Fibroblast of peridontal ligament (primary cell): ENCODE results near the gene PAGR1.
A peak's percentile ranks its signal among the peaks of the same experiment; 100 is the strongest.
"Not testable (repeated sequence)": the region's sequence is repeated elsewhere in the genome, so short reads cannot be mapped to it uniquely, and the experiment has no call there.

ENCODE experiments used
- DNase-seq: peaks from one replicate; pipeline ENCODE4 v3.0.0-alpha.2; 2010; ENCODE audit errors: extremely low read depth

PAGR1 gene

DNA sequence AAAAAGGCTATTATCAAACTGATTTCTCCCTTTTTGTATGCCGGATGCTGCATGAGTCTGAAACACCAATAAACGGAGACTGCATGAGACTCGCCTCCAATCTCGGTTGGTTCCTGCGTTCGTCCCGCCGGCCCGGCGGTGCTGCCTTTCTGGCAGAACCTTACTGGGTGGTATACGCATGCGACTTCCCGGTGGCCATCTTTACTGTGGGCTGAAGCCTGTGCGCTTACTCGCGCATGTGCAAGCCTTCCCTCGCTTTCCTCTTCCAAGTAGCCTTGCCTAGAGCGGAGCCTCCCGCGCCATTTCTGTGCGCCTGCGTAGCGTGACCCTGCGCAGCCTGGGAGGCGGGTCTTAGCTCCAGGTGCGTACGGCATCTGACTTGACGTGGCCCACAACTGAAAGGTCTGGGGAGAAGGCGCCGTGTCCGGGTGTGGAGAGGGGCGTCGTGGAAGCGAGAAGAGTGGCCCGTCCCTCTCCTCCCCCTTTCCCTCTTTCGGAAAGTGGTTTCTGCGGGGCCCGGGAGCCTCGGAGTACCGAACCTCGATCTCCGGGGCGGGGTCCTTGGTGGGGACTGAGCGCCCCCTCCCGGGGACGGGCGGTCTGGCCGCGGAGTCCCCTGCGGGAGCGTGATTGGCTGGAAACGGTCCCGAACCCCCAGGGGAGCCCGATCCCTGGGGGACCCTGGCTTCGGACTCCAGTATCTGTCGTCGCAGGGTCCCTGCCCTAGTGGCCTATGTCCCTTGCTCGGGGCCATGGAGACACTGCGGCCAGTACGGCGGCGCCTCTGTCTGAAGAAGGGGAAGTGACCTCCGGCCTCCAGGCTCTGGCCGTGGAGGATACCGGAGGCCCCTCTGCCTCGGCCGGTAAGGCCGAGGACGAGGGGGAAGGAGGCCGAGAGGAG lies at the start of gene PAGR1:
PAGR1 (plus strand) TSS at position 360 of the 901 bp plus-strand sequence; CDS start at position 734, 374 bp downstream.
- DNase-seq = peak; percentile 99

GRCh38 chr16:29766571-29766970 lies 49.4 kb upstream of the PAGR1 start:
- DNase-seq = no peak

GRCh38 chr16:29767062-29767461 lies 48.9 kb upstream of the PAGR1 start:
- no peak for DNase-seq

DNA sequence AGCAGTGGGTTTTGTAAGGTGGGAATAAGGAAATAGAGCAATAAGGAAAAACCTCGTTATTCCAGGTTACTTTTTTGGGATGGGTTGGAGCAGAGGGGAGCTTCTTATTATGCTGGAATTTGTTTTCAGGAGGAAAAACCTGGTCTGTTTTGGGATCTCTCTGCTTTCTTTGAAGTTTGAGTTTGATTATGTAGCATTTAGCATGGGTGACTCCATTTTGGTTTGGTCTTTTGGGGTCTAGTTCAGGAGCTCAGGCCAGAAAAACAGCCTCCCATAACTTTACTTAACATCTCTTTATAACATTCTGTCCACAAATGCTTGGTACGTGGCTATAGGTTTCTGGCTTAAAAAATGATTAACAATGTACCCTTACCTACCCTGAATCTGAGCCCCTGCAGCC lies 46.4 kb upstream of the PAGR1 start:
- DNase-seq = no peak

GRCh38 chr16:29770250-29770929 lies 45.6 kb upstream of the PAGR1 start:
- no peak for DNase-seq

GRCh38 chr16:29772330-29772729 lies 43.6 kb upstream of the PAGR1 start:
- DNase-seq = not testable (repeated sequence)

DNA sequence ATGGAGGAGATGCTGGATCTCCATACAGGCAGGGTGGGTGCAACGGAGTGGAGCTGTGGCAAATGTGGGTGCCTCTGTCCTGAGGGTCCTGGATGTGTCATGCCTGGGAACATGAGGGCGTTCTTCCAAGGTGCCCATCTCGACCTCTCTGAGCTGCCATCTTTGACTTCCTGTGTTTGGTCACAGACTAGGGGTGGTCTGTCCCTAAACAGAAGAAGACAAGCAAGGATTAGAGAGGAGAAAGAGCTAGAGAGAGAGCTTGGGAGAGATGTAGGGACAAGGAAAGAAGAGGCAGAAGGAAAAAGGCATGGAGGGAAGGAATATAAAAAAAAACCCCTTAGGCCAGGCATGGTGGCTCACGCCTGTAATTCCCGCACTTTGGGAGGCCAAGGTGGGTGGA lies 41.2 kb upstream of the PAGR1 start:
- DNase-seq = no peak

DNA sequence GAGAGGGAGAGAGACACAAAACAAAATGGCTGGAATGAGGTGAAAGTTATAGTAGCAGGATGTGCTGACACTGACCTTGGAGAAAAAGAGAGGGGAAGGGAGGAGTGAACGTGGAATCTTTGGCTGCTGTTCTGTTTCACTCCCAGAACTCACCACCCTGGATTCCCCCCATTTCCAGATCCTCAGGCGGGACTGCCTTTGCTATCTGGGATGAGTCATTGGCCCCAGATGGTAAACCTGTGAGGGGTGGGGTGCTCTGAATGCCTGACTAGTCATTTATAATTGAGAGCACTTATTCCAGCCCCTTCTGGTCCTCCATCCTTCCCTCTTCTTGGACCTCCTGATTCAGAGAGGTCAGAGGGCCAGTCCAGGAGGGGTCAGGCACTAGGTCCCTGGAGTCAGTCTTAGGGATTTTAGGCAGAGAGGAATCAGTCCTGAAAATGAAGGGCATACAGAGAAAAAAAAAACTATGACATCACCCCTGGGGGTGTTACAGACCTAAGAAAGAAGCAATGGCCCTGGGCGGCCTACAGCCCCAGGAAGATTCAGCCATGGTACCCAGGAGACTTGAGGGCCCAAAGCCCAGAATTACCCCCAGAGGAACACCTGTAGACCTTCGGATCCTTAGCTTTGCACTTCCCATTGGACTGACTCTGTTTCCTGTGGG lies 40.1 kb upstream of the PAGR1 start:
- DNase-seq = peak; percentile 6

DNA sequence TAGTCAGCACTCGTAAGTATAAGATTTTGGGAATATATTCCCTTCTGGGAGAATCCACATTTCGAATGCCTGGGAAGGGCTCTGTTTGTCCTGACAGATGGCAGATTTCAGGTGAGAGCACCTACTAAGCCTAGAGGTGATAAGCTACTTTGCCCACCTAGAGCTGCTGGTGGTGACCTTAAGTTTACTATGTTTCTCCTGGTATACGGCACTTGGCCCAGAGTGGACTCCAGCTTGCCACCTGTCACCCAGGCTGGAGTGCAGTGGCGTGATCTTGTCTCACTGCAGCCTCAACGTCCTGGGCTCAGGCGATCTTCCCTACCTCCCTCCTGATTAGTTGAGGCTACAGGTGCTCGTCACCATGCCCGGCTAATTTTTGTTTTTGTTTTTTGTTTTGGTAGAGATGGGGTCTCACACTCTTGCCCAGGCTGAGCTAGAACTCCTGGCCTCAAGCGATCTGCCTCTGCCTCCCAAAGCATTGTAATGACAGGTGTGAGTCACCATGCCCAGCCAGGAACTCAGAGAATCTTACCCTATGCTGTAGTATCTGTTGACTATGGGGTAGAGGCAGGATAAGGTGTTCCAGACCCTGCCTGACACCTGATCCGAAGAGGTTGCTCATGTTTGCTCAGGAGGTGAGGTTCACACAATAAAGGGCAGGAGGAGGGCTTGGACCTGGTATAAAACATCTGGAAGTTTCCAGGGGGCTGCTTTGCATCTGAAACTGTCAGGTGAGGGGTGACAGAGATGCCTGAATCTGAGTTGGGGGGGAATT lies 38.2 kb upstream of the PAGR1 start, which contains the start of gene ZG16:
ZG16 (plus strand) TSS at position 681 of the 775 bp plus-strand sequence. CDS start 1,011 bp downstream, outside the sequence.
- DNase-seq = no peak

GRCh38 chr16:29779474-29779873 lies 36.5 kb upstream of the PAGR1 start:
- no peak for DNase-seq

DNA sequence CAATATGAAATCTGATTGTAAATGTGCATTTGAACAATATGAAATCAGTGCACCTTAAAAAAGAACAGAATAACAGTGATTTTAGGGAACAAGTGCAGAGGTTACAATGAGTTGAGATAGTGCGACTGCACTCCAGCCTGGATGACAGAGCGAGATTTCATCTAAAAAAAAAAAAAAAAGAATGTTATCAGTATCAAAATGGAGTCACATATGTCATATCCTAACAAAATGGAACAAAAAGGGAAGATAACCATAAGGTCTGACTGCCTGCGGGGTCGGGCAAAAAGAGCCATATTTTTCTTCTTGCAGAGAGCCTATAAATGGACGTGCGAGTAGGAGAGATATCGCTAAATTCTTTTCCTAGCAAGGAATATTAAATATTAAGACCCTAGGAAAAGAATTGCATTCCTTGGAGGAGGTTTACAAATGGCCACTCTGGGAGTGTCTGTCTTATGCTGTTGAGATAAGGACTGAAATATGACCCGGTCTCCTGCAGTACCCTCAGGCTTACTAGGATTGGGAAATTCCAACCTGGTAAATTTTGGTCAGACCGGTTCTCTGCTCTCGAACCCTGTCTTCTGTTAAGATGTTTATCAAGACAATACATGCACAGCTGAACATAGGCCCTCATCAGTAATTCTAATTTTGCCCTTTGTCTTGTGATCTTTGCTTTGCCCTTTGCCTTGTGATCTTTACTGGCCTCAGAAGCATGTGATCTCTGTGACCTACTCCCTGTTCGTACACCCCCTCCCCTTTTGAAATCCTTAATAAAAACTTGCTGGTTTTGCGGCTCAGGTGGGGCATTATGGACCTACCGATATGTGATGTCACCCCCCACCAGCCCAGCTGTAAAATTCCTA lies 32.6 kb upstream of the PAGR1 start:
- not testable (repeated sequence) for DNase-seq

DNA sequence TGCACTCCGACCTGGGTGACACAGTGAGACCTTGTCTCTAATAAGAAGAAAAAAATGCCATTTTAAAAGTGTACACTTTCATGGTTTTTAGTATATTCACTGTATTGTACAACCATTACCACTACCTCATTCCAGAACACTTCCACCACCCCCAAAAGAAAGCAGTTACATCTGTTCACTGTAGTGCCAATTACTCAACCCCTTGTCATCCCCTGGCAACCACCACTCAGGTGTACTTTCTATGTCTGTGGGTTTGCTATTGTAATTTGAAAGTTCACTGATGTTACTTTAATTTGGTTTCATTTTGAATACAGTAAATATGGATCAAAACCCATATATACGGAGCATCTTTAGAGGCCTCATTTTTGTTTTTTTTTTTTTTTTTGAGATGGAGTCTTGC lies 31.8 kb upstream of the PAGR1 start:
- DNase-seq = no peak

- DNase-seq = peak; percentile 56
These were observed 31.0 kb upstream of the PAGR1 start for GRCh38 chr16:29784901-29785500.

DNA sequence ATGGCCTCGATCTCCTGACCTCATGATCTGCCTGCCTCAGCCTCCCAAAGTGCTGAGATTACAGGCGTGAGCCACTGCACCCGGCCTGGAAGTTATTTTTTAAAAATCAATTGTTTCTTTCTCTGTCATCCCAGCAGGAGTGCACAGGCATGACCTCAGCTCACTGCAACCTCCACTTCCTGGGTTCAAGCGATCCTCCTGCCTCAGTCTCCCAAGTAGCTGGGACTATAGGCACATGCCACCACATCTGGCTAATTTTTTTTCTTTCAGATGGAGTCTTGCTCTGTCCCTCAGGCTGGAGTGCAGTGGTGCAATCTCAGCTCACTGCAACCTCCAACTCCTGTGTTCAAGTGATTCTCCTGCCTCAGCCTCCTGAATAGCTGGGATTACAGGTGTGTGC lies 28.8 kb upstream of the PAGR1 start:
- not testable (repeated sequence) for DNase-seq

- DNase-seq = peak; percentile 19
These were observed 26.2 kb upstream of the PAGR1 start for GRCh38 chr16:29789775-29790182.

DNA sequence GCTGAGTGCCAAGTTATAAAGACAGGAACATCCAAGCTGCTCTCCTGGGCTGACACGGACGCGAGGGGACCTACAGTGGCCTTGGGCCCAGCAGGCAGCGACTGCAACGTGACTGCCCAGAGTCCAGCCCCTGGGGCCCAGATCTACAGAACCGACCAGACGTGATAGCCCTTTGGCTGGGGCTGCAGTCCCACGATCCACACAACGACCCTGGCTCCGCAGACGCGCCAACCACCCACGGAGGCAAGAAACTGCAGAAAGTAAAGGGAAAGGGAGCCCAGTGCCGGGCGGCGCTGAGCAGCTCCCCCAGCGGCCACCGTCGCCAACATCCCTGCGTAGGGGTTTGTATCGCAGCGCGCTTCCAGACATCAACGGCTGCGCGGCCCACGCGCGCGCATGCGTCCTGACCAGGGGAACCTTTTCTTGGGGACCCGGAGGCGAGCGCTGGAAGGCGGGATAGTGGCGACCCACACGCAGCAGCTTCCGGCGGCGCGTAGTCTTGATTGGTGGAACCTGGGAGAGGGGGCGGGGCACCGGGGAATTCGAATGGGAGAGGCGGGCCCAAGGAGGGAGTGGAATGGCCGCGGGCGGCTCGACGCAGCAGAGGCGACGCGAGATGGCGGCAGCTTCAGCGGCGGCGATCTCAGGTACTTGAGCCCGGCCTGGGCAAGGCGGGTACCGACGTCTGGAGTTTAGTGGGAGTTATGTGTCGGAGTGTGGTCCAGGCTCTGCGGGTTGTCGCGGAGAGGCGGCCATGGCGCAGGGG lies 25.6 kb upstream of the PAGR1 start, which contains the start of gene KIF22:
KIF22 (plus strand) TSS at position 569 of the 766 bp plus-strand sequence; CDS start at position 578, 9 bp downstream.
- peak; percentile 98 for DNase-seq

DNA sequence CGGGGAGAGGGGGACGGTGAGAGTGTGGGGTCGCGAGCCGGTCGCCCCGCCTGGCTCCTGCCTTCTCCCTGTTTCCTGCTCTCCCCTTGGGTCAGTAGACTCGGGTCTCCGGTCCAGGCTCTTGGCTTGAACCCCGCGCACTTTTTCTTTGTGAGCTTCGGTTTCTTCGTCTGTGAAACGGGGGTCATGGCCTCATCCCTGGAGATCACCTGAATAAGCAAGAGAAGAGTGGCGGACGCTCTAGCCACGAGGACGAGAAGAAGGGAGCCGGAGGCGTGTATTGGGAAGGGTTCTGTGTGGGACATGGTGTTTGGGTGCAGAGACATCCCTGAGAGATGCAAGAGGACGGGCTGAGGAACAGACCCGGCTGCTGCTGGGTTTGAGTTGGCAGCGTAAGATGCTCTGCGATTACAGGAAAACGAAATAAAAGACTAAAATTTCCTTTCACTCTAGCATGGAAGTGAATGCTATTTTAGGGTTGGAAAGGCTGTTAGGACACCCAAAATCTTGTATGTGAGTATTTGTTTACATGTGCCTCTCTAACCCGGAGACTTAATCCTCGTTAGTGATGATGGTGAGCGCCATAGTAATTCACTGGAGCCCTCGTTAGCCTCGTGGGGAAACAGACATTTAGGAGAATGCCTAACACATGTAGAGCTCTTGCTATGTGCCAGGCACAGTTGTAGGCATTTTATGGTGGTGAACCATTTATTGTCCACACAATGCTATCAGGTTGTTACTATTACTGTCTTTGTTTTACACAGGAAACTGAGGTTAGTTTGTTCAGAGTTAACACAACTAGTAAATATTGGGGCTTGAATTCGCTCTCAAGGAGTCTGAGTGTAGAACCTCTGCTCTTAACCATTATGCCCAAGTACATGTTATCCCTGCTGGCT lies 24.8 kb upstream of the PAGR1 start:
- DNase-seq = no peak
